Measurements from ENCODE around the gene IL2RA. TPM values are rescaled to one million over a fixed set of nuclear protein-coding genes. Genes with fewer than 3 reads are reported as not detected.

The IL2RA gene
- total RNA-seq, 4 donors from 2014 or later: 0.42 to 2.2 (median 0.60) TPM; not detected in 1

DNA sequence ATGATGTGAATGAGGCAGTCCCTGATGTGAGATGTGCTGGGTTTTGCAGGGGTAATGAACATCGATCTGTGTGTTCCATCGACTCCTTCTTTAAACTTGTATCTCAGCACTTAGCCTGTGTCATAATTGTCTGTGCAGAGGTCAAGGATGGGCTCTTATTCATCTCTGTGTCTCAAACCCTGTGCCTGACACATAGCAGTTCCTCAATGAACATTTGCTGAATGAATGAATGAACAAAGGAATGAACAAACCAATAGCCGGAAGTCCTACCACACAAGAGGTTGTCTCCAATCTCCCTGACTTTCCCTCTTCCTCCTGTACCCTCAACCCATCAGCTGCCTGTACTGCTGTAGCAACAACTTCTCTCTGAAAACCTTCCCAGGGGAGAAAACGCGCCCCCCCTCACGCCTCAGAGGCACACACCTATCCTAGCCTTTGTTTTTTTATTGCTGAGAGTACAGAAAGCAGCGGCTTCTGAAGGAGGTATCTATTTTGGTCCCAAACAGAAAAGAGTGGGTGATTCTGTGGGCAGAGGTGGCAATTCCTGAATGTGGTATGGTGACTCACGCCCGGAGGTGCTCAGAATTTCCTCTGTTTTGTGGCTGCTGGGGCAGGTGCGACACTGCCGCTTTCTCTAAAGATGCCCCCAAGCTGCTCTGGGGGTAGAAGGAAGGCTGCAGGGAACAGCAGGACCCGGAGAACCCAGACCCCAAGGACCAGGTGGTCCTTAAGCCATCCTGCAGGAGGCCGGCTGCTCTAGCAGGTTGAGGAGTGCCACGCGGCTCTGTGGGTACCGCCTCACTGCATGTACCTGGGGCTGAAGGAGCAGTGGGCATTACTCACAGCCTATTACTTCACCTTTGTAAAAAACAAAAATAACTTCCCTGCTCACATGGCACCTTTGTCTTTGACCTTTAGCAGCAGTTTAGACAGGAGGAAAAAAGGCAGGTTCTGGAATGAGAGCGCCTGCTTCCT is 9.6 kb downstream of the IL2RA start:
- Histone ChIP-seq H3K4me1 (peaks cover 0 to 47% (median 14%) of the 10 kb centered on the region in 4 donors), H3K36me3 (no peaks in the 10 kb centered on the region), H3K9me3 (no peaks in the 10 kb centered on the region), H3K27me3 (no peaks in the 10 kb centered on the region), H3K4me3 (no peak overlapping the region), H3K27ac (peak overlapping the region in 2 of 4 donors; percentile 7 to 43)
- no peak for TF ChIP-seq EP300 (IDR thresholded peaks at IDR 0.05)
- TF ChIP-seq POLR2A (IDR thresholded peaks at IDR 0.05): no peak
- TF ChIP-seq, protein P1, sequence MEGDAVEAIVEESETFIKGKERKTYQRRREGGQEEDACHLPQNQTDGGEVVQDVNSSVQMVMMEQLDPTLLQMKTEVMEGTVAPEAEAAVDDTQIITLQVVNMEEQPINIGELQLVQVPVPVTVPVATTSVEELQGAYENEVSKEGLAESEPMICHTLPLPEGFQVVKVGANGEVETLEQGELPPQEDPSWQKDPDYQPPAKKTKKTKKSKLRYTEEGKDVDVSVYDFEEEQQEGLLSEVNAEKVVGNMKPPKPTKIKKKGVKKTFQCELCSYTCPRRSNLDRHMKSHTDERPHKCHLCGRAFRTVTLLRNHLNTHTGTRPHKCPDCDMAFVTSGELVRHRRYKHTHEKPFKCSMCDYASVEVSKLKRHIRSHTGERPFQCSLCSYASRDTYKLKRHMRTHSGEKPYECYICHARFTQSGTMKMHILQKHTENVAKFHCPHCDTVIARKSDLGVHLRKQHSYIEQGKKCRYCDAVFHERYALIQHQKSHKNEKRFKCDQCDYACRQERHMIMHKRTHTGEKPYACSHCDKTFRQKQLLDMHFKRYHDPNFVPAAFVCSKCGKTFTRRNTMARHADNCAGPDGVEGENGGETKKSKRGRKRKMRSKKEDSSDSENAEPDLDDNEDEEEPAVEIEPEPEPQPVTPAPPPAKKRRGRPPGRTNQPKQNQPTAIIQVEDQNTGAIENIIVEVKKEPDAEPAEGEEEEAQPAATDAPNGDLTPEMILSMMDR (IDR thresholded peaks at IDR 0.05): no peak
- DNase-seq (ENCODE audit: low spot score in 2 of 2): no peak
- WGBS, 2 donors: 80 to 85% methylated on average over 17 of the region's 17 CpGs

GRCh38 chr10:6050801-6051445 is 11.2 kb downstream of the IL2RA start:
- no peaks in the 10 kb centered on the region for H3K27me3 ChIP-seq
- H3K4me1 ChIP-seq: peaks cover 0 to 47% (median 14%) of the 10 kb centered on the region in 4 donors
- H3K36me3 ChIP-seq: no peaks in the 10 kb centered on the region
- H3K27ac ChIP-seq: peak overlapping the region in 3 of 4 donors; percentile 37 to 76 (median 69)
- TF ChIP-seq EP300 (IDR thresholded peaks at IDR 0.05) (peak in 1 of 2 donors; percentile 33), POLR2A (IDR thresholded peaks at IDR 0.05) (no peak)
- TF ChIP-seq, protein P1 (IDR thresholded peaks at IDR 0.05): peak in 3 of 5 experiments; percentile 12 to 41 (median 30)
- WGBS, 2 donors: 13 to 15% methylated on average over 18 of the region's 18 CpGs
- H3K4me3 ChIP-seq: peak overlapping the region; percentile 10 to 42 (median 26)
- DNase-seq (ENCODE audit: low spot score in 2 of 2): peak; percentile 29 to 54
- no peaks in the 10 kb centered on the region for H3K9me3 ChIP-seq

DNA sequence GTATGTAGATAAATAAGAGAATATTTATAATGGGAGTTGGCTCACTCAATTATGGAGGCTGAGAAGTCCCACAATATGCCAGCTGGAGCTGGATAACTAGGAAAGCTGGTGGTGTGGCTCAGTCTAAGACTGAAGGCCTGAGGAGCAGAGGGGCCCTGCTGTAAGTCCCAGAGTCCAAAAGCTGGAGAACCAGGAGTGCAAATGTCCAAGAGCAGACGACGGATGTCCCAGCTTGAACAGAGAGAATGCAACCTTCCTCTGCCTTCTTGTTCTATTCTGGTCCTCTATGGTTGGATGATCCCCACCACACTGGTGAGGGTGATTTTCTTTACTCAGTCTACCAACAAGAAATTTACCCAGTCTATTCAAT is 13.2 kb downstream of the IL2RA start:
- Histone ChIP-seq H3K4me3 (no peak overlapping the region), H3K36me3 (no peaks in the 10 kb centered on the region), H3K4me1 (peaks cover 0 to 51% (median 12%) of the 10 kb centered on the region in 4 donors), H3K9me3 (no peaks in the 10 kb centered on the region), H3K27me3 (no peaks in the 10 kb centered on the region), H3K27ac (no peak overlapping the region)
- TF ChIP-seq POLR2A (IDR thresholded peaks at IDR 0.05): no peak
- no peak for TF ChIP-seq EP300 (IDR thresholded peaks at IDR 0.05)
- TF ChIP-seq, protein P1 (IDR thresholded peaks at IDR 0.05): no peak
- WGBS, 2 donors: 84 to 87% methylated on average over 2 of the region's 2 CpGs
- no peak for DNase-seq (ENCODE audit: low spot score in 2 of 2)

DNA sequence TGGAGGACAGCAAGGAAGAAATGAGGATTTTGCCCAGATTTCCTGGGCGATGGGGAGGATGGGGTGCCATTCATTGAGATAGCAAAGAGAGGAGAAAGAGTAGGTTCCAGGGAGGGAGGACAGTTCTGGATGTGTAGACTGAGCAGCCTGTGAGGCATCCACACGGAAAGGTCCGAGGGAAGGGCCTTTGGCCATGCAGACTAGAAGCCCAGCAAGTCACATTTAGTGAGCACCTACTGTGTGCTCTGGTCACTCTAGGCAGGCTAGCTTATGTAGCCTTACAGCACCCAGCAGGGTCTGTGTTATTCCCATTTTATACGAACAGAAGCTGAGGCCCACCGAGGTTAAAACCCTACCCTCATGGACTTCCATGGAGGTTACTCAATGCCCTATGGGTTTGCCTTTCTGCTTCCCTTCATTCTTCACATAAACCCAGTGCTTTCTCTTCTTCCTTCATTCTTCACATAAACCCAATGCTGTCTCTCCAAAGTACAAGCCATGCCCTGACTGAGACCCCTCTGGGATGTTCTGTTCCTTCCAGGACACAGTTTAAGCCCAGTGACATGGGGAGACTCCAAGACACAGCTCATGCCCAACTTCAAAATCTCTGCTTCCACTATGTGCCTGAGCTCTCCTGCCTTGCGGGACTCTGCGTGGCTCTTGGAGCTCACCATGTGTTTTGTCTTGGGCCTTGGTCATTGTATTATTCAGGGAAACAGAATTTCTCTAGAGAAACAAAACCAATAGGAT is 13.7 kb downstream of the IL2RA start:
- TF ChIP-seq, protein P1 (IDR thresholded peaks at IDR 0.05): no peak
- TF ChIP-seq EP300 (IDR thresholded peaks at IDR 0.05): no peak
- TF ChIP-seq POLR2A (IDR thresholded peaks at IDR 0.05): no peak
- Histone ChIP-seq H3K4me1 (peaks cover 0 to 45% (median 10%) of the 10 kb centered on the region in 4 donors), H3K9me3 (no peaks in the 10 kb centered on the region), H3K27me3 (no peaks in the 10 kb centered on the region), H3K36me3 (no peaks in the 10 kb centered on the region), H3K27ac (no peak overlapping the region), H3K4me3 (no peak overlapping the region)
- no peak for DNase-seq (ENCODE audit: low spot score in 2 of 2)
- 93% methylated on average over 7 of the region's 7 CpGs for WGBS, 2 donors
